SK-N-SH (cell line): ENCODE measurements around the gene ZMAT2. TPM values are rescaled to one million over a fixed set of nuclear protein-coding genes. Genes with fewer than 3 reads are reported as not detected.
"Not testable (repeated sequence)": the region's sequence is repeated elsewhere in the genome, so short reads cannot be mapped to it uniquely, and the experiment has no call there.

ENCODE experiments used
- CTCF ChIA-PET: fragments of 300-600, 350-600 bp; formaldehyde crosslinking; extraction: SDS; loops from one replicate; lab custom pipeline; 2021; lab: Yijun Ruan, JAX
- POLR2A ChIA-PET: fragments of 350-600 bp; sonication (Branson Sonifier 250); formaldehyde crosslinking; extraction: SDS; loops from one replicate; lab custom pipeline; 2020; ENCODE audit warnings: antibody characterized with exemption, inconsistent platforms; lab: Yijun Ruan, JAX
- DNase-seq: peaks from one replicate; pipeline ENCODE4 v3.0.0; 2012
- H2AFZ ChIP-seq: fragments of 200-600 bp; sonication (generic); 2 replicates; pipeline ENCODE4 v1.8.1; 2016; ENCODE audit warnings: antibody characterized with exemption, mild to moderate bottlenecking, low read depth
- H3F3A ChIP-seq: fragments of 200-600 bp; sonication (generic); replicated peaks from 2 replicates; pipeline ENCODE3; 2016; ENCODE audit warnings: antibody characterized with exemption, mild to moderate bottlenecking; ENCODE audit not compliant: insufficient read depth
- H3K27ac ChIP-seq, 2 experiments: fragments of 200-500 bp in 1 of 2; fragments of 200-600 bp in 1 of 2; sonication (Bioruptor generic) in 1 of 2; sonication (generic), shearing (Covaris generic) in 1 of 2; 2 replicates each; pipeline versions ENCODE4 v1.5.1 to v1.6.1; 2014 to 2016; ENCODE audit warnings: low read depth in 2 of 2, inconsistent platforms in 1 of 2, low read length in 1 of 2, mild to moderate bottlenecking in 1 of 2, mixed read lengths in 1 of 2
- H3K27me3 ChIP-seq: fragments of 200-600 bp; sonication (generic), shearing (Covaris generic); 2 replicates; pipeline ENCODE4 v1.6.1; 2016; ENCODE audit warnings: mixed run types; ENCODE audit not compliant: insufficient read depth
- H3K36me3 ChIP-seq, 2 experiments: fragments of 200-500 bp in 1 of 2; fragments of 200-600 bp in 1 of 2; sonication (Bioruptor generic) in 1 of 2; sonication (generic) in 1 of 2; replicated peaks in 1 of 2; 2 replicates each; pipeline versions ENCODE3 to v1.5.1; 2014 to 2016; ENCODE audit warnings: low read length in 1 of 2, mild to moderate bottlenecking in 1 of 2; ENCODE audit not compliant: insufficient read depth in 2 of 2, control insufficient read depth in 1 of 2
- H3K4me1 ChIP-seq, 2 experiments: fragments of 200-500 bp in 1 of 2; fragments of 200-600 bp in 1 of 2; sonication (Bioruptor generic) in 1 of 2; sonication (generic), shearing (Covaris generic) in 1 of 2; 2 replicates each; pipeline versions ENCODE4 v1.5.1 to v1.6.1; 2014 to 2016; ENCODE audit warnings: low read depth in 1 of 2, low read length in 1 of 2, mixed run types in 1 of 2; ENCODE audit not compliant: insufficient read depth in 2 of 2, control insufficient read depth in 1 of 2
- H3K4me2 ChIP-seq: fragments of 200-600 bp; sonication (generic), shearing (Covaris generic); 2 replicates; pipeline ENCODE4 v1.6.1; 2017; ENCODE audit warnings: mixed run types
- H3K4me3 ChIP-seq, 2 experiments: fragments of 200-500 bp in 1 of 2; fragments of 200-600 bp in 1 of 2; sonication (Bioruptor generic) in 1 of 2; sonication (generic), shearing (Covaris generic) in 1 of 2; 2 replicates each; pipeline versions ENCODE4 v1.5.1 to v1.8.1; 2014 to 2016; ENCODE audit warnings: low read depth in 2 of 2, inconsistent platforms in 1 of 2, low read length in 1 of 2, mild to moderate bottlenecking in 1 of 2, mixed read lengths in 1 of 2, moderate library complexity in 1 of 2
- H3K79me2 ChIP-seq: fragments of 200-600 bp; sonication (generic); 2 replicates; pipeline ENCODE4 v1.8.1; 2017; ENCODE audit warnings: mild to moderate bottlenecking; ENCODE audit not compliant: insufficient read depth
- H3K9ac ChIP-seq: fragments of 200-600 bp; sonication (generic); 2 replicates; pipeline ENCODE4 v1.6.1; 2017; ENCODE audit warnings: mixed run types
- H3K9me2 ChIP-seq: fragments of 200-600 bp; sonication (generic); 2 replicates; pipeline ENCODE4 v1.6.1; 2017; ENCODE audit warnings: mixed run types
- H3K9me3 ChIP-seq: fragments of 200-600 bp; sonication (generic); 2 replicates; pipeline ENCODE4 v1.6.1; 2017; ENCODE audit warnings: mixed run types, mild to moderate bottlenecking, moderate library complexity
- H4K20me1 ChIP-seq: fragments of 200-600 bp; sonication (generic); 2 replicates; pipeline ENCODE4 v1.6.1; 2017; ENCODE audit warnings: mild to moderate bottlenecking, mixed run types; ENCODE audit not compliant: insufficient read depth
- CHD2 ChIP-seq: fragments of 150-350 bp; IDR thresholded peaks from 2 replicates; pipeline ENCODE4 v1.6.1; 2018; ENCODE audit warnings: low read length; ENCODE audit not compliant: partially characterized antibody
- CTCF ChIP-seq: fragments of 200-600 bp; sonication (generic); IDR thresholded peaks from 2 replicates; pipeline ENCODE4 v1.6.1; 2017; ENCODE audit warnings: antibody characterized with exemption, mild to moderate bottlenecking, moderate library complexity
- ELF1 ChIP-seq: IDR thresholded peaks from 2 replicates; pipeline ENCODE4 v1.4.0; 2012
- FOXJ3 ChIP-seq: sonication (generic); formaldehyde crosslinking; IDR thresholded peaks from 2 replicates; pipeline ENCODE4 v1.5.1; 2020; ENCODE audit warnings: mild to moderate bottlenecking, missing genetic modification reagents
- FOXM1 ChIP-seq: IDR thresholded peaks from 2 replicates; pipeline ENCODE4 v1.4.0; 2012; ENCODE audit warnings: low read depth, mild to moderate bottlenecking
- GABPA ChIP-seq: IDR thresholded peaks from 2 replicates; pipeline ENCODE4 v1.4.0; 2012; ENCODE audit warnings: low read depth, mild to moderate bottlenecking
- GATA2 ChIP-seq: sonication (generic); formaldehyde crosslinking; IDR thresholded peaks from 2 replicates; pipeline ENCODE4 v1.5.0; 2020; ENCODE audit warnings: mild to moderate bottlenecking, missing genetic modification reagents
- NFIC ChIP-seq: IDR thresholded peaks from 2 replicates; pipeline ENCODE4 v1.4.0; 2012; ENCODE audit warnings: borderline replicate concordance
- PBX3 ChIP-seq: IDR thresholded peaks from 2 replicates; pipeline ENCODE4; 2012
- RFX5 ChIP-seq: IDR thresholded peaks from 2 replicates; pipeline ENCODE4 v1.6.1; 2012; ENCODE audit warnings: mild to moderate bottlenecking, improper control_type of control experiment, low read length
- RXRA ChIP-seq: IDR thresholded peaks from 2 replicates; pipeline ENCODE4 v1.4.0; 2012; ENCODE audit warnings: low read depth, mild to moderate bottlenecking, borderline replicate concordance
- SIN3A ChIP-seq: IDR thresholded peaks from 2 replicates; pipeline ENCODE4 v1.6.1; 2012; ENCODE audit warnings: low read depth, mild to moderate bottlenecking, low read length, moderate library complexity, borderline replicate concordance
- SMC3 ChIP-seq: IDR thresholded peaks from 2 replicates; pipeline ENCODE4 v1.6.1; 2012; ENCODE audit warnings: low read depth, low read length, improper control_type of control experiment
- TAF1 ChIP-seq: IDR thresholded peaks from 2 replicates; pipeline ENCODE4 v1.6.1; 2012; ENCODE audit warnings: low read depth, mild to moderate bottlenecking, low read length, moderate library complexity, borderline replicate concordance
- TCF12 ChIP-seq: IDR thresholded peaks from 2 replicates; pipeline ENCODE4 v1.4.0; 2012
- WGBS: methylation state at CpG from one replicate; pipeline ENCODE4 v1.1.6; 2017; ENCODE audit warnings: low lambda C conversion rate; 5-methylcytosine and 5-hydroxymethylcytosine counted together
- polyA plus RNA-seq, 3 experiments: library from polyadenylated mRNA; depleted of rRNA; stranded (reverse); fragments of >200 nt; gene quantifications; 2 replicates each; pipeline ENCODE4 v1.2.3, GENCODE V29; 2012
- TF ChIP-seq, protein P1 (sequence below): fragments of 150-350 bp; IDR thresholded peaks from 2 replicates; pipeline ENCODE4 v1.6.1; 2017; ENCODE audit warnings: antibody characterized with exemption, low read length, low read depth, borderline replicate concordance

ZMAT2 gene
- polyA plus RNA-seq, 1 of the 3 experiments (the other 2 are of a cell fraction) = 30.9 TPM

DNA sequence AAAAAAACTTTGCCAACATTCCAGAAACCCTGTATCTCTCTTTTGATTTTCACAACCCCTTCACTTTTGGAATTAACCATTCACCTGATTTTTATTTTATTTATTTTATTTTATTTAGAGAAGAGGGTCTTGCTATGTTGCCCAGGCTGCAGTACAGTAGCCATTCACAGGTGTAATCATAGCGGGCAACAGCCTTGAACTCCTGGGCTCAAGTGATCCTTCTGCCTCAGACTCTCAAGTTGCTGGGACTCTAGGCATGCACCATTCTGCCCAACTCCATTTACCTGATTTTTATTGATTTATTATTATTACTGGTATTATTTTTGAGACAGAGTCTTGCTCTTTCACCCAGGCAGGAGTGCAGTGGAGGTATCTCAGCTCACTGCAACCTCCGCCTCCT, 16.0 kb downstream of the ZMAT2 start:
- H3K9ac ChIP-seq, H4K20me1 ChIP-seq, H3K4me2 ChIP-seq, H3K4me3 ChIP-seq, H3K27me3 ChIP-seq, H3K79me2 ChIP-seq, H2AFZ ChIP-seq, H3K9me3 ChIP-seq, H3K27ac ChIP-seq, H3K36me3 ChIP-seq, H3K9me2 ChIP-seq, DNase-seq, CTCF ChIA-PET, POLR2A ChIA-PET, H3K4me1 ChIP-seq: not testable (repeated sequence)
- 87% methylated on average over 2 of the region's 2 CpGs for WGBS
- peaks cover 20% of the 10 kb centered on the region for H3F3A ChIP-seq

- Histone ChIP-seq H3K4me1 (no peaks in the 10 kb centered on the region), H3K9me3 (no peaks in the 10 kb centered on the region), H3K36me3 (no peaks in the 10 kb centered on the region), H3K4me3 (no peak overlapping the region), H2AFZ (peak overlapping the region; percentile 80), H3K4me2 (peak overlapping the region; percentile 67), H3K9me2 (no peaks in the 10 kb centered on the region), H3F3A (peaks cover 9% of the 10 kb centered on the region), H3K9ac (0 out of 2 replicates have a peak overlapping the region, but pooled peaks have one; percentile 3), H3K27me3 (no peaks in the 10 kb centered on the region), H3K27ac (peak overlapping the region in 1 of 2 experiments; percentile 39; a peak in 1 of 4 replicates), H4K20me1 (no peaks in the 10 kb centered on the region), H3K79me2 (no peaks in the 10 kb centered on the region)
- CTCF ChIA-PET = interaction anchor here (1.0 to 3.0 kb wide), 4 partner anchors 20 to 358 kb away, joined by 3 to 20 read pairs (median 3); partner anchors contain the start of gene SLC4A9
- WGBS = 72% methylated on average over 7 of the region's 7 CpGs
- no peak for TF ChIP-seq RFX5
- no peak for TF ChIP-seq GATA2 (CRISPR knock-in tag)
- TF ChIP-seq TAF1 = no peak
- TF ChIP-seq GABPA = no peak
- no peak for TF ChIP-seq TCF12
- TF ChIP-seq RXRA = no peak
- no peak for TF ChIP-seq CHD2
- no peak for TF ChIP-seq SMC3
- no peak for TF ChIP-seq NFIC
- TF ChIP-seq SIN3A = no peak
- TF ChIP-seq FOXM1 = no peak
- no peak for TF ChIP-seq PBX3
- no peak for TF ChIP-seq CTCF
- no peak for TF ChIP-seq ELF1
- TF ChIP-seq FOXJ3 = no peak
- TF ChIP-seq, protein P1, sequence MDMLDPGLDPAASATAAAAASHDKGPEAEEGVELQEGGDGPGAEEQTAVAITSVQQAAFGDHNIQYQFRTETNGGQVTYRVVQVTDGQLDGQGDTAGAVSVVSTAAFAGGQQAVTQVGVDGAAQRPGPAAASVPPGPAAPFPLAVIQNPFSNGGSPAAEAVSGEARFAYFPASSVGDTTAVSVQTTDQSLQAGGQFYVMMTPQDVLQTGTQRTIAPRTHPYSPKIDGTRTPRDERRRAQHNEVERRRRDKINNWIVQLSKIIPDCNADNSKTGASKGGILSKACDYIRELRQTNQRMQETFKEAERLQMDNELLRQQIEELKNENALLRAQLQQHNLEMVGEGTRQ = no peak
- no peak for DNase-seq
- POLR2A ChIA-PET = no interaction called here
These were observed 18.0 kb downstream of the ZMAT2 start for GRCh38 chr5:140718266-140718592.

GRCh38 chr5:140720738-140721137, 20.5 kb downstream of the ZMAT2 start:
- H3K36me3 ChIP-seq, POLR2A ChIA-PET: not testable (repeated sequence)
- WGBS = 33% methylated on average over 6 of the region's 6 CpGs

GRCh38 chr5:140721395-140721794, 21.1 kb downstream of the ZMAT2 start:
- POLR2A ChIA-PET, H3K36me3 ChIP-seq, H3K4me1 ChIP-seq, H2AFZ ChIP-seq, H3K27ac ChIP-seq, H3K9me3 ChIP-seq, H3K4me2 ChIP-seq, H3K4me3 ChIP-seq, H3K79me2 ChIP-seq, H3K9ac ChIP-seq, H4K20me1 ChIP-seq, H3K9me2 ChIP-seq, H3K27me3 ChIP-seq, DNase-seq: not testable (repeated sequence)
- H3F3A ChIP-seq = peaks cover 16% of the 10 kb centered on the region
- WGBS = 64% methylated on average over 5 of the region's 5 CpGs
- CTCF ChIA-PET = interaction anchor here (1.0 to 3.0 kb wide), 9 partner anchors 11 to 370 kb away, joined by 3 to 20 read pairs (median 6); partner anchors contain the start of genes IK and NDUFA2

More at GRCh38 chr5:140720738-140721137, 20.5 kb downstream of the ZMAT2 start:
- peak overlapping the region; percentile 76 for H2AFZ ChIP-seq
- not testable (repeated sequence) for H3K9me2 ChIP-seq, H3K4me1 ChIP-seq, H3K4me2 ChIP-seq, H3K9ac ChIP-seq, H3K27ac ChIP-seq, H3K79me2 ChIP-seq, H4K20me1 ChIP-seq, H3K9me3 ChIP-seq, H3K27me3 ChIP-seq, DNase-seq
- H3F3A ChIP-seq = peaks cover 16% of the 10 kb centered on the region
- H3K4me3 ChIP-seq = peak overlapping the region in 1 of 2 experiments; percentile 36; a peak in 2 of 4 replicates
- CTCF ChIA-PET = interaction anchor here (0.6 to 3.0 kb wide), 24 partner anchors 9 to 648 kb away, joined by 3 to 20 read pairs (median 3); partner anchors contain the start of genes IK and NDUFA2
